HL-60 (cell line): ENCODE results near the gene PON1.

Experiments
- CTCF ChIP-seq: IDR thresholded peaks from one replicate; pipeline ENCODE4 v1.5.1; 2011; ENCODE audit warnings: low read length, control low read depth, inconsistent platforms; ENCODE audit not compliant: insufficient read depth
- GABPA ChIP-seq: IDR thresholded peaks from 2 replicates; pipeline ENCODE4 v1.6.1; 2012; ENCODE audit warnings: low read depth
- POLR2AphosphoS5 ChIP-seq: IDR thresholded peaks from 2 replicates; pipeline ENCODE4 v1.6.1; 2012; ENCODE audit warnings: low read depth
- REST ChIP-seq: IDR thresholded peaks from 2 replicates; pipeline ENCODE4 v1.6.1; 2012; ENCODE audit warnings: low read depth; ENCODE audit not compliant: insufficient replicate concordance

GRCh38 chr7:95373323-95373722 lies 49.0 kb upstream of the PON1 start:
- TF ChIP-seq POLR2AphosphoS5 (no peak), CTCF (no peak), REST (no peak), GABPA (no peak)
